Measurements from ENCODE around the gene TSACC.
"Not testable (repeated sequence)": the region's sequence is repeated elsewhere in the genome, so short reads cannot be mapped to it uniquely, and the experiment has no call there.

TSACC gene

DNA sequence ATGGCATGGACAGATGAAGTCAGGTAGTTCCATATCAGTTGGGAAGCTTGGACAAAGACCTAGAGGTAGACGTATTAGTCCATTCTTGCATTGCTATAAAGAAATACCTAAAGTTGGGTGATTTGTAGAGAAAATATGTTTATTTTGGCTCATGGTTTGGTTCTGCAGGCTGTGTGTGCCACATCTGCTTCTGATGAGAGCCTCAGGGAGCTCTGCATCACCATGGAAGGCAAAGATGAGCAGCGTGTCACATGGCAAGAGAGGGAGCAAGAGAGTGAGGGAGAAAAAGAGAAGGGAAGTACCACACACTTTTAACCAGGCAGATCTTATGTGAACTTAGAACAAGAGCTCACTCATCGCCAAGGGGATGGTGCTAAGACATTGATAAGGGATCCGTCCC, 9.0 kb downstream of the TSACC start:
- DNase-seq, result no peak

DNA sequence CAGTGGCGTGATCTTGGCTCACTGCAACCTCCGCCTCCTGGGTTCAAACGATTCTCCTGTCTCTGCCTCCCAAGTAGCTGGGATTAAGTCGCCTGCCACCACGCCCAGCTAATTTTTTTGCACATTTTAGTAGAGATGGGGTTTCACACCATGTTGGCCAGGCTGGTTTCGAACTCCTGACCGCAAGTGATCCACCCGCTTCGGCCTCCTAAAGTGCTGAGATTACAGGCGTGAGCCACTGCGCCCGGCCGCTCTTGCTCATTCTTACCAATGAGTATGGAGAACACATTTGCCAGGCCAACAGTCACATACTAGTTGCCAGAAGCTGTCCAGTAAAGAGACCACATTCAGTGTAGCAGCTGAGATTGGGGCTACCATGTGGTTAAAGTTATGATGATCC, 14.2 kb downstream of the TSACC start:
- not testable (repeated sequence) for DNase-seq

DNA sequence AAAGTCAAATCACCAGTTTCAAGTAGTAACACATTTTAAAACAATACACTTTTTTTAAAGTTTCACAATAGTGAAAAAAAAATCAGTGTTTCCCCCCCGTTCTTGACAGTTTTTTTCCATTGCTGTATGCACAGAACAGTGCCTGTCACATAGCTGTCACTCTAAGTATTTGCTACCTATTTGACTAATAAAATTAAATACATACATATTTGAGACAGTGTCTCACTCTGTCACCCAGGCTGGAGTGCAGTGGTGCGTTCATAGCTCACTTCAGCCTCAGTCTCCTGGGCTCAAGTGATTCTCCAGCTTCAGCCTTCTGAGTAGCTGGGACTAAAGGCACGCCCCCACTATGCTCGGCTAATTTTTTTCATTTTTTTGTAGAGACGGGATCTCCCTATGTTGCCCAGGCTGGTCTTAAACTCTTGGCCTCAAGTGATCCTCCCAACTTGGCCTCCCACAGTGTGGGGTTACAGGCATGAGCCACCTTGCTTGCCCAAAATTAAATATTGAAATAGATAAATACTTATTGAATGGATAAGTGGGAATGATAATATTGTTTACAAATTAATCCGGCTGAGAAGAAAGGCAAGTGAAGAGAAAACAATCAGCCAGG, 18.0 kb downstream of the TSACC start:
- no peak for DNase-seq

DNA sequence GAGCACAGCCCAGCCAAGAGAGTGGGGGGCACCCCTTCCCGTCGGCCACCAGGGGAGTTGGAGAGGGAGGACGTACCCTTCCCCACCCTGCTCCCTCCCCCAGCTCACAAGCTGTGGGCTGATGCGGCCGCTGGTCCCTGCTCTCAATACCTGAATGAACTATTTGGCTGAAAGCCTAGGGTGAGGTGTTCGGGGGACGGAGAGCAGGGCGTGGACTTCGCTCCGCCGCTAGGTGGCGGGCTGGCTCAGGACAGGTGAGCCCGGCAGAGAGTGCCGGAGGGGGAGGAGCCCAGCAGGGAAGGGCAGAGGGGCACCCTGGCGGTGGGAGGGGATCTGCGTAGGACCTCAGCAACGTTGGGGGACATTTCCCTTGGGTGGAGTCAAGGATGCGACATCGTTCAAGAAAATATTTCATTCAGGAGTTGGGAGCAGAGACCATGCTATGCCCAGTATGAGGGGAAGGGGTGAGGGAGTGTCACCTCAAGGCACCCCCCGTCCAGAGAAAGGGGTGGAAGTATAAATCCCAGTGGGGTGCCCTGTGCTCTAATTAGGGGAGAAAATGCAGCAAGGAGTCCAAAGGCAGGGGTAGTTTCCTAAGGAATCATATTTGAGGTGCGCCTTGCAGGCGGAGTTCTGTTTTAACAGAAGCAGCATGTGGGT, 18.7 kb downstream of the TSACC start:
- DNase-seq, result no peak

DNA sequence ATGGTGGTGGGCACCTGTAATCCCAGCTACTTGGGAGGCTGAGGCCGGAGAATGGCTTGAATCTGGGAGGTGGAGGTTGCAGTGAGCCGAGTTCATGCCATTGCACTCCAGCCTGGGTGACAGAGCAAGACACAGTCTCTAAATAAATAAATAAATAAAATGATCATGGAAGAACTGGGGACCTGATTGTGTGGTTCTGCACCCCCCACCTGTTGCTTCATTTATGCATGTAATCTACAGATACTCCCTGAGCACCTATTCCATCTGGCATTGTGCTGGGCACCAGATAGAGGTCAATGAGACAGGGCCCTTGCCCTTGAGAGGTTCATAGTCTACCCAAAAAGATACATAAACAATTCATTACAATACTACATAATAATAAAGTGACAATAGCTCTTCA, 19.7 kb downstream of the TSACC start:
- DNase-seq, result no peak

DNA sequence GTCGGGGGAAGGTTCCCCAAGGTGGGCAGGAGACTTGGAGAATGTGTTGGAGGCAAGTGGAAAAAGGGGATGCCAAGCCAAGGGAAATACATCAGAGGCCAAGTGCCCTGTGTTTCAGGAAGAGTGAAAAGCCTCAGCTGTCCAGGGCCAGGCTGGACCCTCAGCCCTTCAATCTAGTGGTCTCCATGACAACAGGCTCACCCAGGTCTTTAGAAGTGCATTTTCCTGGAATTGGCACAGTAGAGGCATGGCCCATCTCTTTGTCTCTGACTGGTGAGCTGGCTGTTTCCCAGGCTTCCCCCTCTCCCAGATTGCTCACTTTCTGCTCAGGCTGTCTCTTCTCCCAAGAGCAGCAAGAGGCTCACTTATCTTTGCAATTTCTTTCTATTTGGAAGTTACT, 20.3 kb downstream of the TSACC start:
- no peak for DNase-seq

DNA sequence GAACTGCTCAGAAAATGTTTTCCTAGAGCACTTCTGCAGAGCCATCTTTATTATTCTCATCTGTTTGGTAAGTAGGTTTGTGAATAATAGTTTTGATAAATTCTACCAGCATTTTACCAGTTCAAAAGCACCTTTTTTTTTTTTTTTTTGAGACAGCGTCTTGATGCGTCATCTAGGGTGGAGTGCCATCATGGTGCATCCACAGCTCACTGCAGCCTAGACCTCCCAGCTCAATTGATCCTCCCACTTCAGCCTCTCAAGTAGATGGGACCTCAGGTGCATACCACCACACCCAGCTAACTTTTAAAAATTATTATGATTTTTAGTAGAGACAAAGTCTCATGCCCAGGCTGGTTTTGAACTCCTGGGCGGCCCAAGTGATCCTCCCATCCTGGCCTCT, 20.9 kb downstream of the TSACC start:
- DNase-seq, result no peak

DNA sequence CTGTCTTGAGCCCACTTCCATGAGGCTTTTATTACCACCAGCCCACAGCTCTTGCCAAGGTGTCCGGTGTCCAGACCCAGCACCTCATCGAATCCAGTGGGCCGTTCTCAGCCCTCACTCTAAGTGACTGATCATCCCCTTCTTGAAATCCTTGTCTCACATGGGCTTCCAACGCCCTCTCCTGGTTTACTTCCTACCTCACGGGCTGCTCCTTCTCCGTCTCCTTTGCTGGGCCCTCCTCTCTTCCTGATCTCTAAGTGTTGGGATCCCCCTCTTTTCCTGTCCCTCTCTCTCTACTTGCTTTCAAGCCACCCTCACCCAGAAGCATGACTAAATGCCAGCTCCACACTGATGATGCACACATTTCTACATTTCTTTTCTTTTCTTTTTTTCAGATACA, 21.6 kb downstream of the TSACC start:
- DNase-seq, result no peak

DNA sequence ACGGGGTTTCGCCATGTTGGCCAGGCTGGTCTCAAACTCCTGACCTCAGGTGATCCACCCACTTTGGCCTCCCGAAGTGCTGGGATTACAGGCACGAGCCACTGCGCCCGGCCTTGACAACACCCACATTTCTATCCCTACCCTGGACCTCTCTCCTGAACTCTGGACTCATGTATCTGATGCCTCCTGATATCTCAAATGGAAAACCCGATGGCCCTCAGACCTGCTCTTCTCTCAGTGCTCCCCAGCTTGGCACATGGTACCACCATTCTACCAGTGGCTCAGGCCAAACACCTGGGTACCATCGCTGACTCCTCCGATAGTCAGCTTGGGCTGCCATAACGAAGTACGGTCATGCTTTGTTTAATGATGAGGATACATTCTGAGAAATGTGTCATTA, 22.2 kb downstream of the TSACC start:
- no peak for DNase-seq

DNA sequence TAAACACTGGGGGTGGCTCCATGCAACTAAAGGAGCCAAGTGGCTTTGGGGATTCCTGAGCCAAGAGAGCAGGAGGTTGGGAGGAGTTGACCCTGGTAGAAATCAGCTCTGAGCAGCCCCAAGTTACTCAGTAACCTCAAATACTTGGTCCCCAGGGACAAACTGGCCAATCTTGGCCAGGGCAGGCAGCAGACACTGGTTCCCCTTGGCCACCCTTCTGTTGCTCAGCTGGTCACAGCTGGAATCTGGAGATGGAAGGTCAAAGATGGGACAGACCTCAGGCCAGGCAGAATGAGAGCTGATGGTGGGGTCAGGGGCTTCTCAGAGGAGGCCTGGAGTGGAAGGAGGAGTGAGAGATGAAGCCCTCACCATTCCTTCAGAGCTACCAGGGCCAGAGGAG, 27.4 kb downstream of the TSACC start:
- no peak for DNase-seq

DNA sequence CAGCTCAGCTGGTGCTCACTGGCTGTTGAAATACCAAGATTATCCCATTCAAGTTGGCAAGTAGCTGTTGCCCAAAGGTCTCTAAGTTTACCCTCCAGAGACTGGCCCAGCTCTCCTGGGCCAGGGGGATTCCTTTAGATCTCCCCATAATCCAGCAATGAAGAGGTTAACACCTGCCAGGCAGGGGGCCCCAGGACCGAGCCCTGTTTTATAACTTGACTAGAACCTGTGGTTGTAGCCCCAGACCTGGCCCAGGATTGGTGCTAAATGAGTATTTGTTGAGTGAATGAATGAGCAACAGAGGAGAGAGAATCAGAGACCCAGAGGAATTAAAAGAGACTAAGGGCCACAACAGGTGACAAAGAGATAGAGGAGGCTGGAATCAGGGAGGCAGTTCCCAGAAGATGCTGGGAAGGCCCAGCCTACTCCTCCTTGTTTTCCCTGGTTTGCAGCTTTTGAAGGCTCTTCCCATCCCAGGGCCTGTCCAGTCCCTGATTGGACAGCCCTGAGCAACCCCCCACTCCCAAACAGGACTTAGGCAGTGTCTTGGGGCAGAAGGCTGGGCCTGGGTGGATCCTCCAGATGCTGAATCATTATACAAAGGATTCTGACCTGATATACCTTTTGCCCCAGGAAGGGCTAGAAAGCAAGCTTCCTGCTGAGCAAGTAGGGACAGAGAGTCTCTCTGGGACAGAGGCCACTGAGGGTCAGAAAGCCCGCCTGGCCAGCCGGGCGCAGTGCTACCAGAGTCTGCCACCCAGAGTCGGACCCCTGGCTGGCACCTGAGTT, 28.2 kb downstream of the TSACC start:
- no peak for DNase-seq

DNA sequence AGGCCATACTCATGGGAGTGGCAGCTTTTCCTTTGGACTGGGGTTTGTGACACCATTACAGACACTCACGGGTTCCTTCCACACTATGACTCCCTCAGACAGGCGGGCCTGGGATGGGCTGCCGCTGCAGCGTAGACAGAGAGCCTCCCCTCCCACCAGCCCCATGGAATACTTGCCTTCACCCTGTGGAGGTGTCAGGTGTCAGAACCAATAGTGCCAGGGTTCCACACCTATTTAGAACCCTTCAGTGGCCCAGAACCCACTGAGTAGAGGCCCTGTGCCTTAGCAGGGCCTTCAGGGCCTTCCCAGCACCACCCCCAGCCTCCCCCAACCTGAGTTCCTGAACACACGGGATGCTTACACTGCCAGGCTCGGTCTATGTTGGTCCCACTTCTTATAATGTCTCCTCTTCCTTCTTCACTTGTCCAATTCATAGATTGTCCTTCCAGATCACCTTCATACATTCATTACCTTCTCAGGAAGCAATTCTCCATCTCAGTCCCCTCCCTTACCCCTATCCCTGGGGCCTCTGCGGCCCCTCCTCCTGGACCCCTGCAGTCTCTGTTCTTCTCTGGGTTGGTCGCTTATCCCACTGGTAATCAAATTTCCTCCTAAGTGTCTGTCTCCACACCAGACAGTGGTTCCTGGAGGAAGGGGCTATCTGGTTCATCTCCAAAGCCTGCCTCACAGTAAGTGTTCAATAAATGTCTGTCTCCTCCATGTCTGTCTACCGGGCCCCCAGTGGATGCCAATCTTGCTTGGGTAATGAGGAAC, 29.2 kb downstream of the TSACC start:
- DNase-seq, result no peak

DNA sequence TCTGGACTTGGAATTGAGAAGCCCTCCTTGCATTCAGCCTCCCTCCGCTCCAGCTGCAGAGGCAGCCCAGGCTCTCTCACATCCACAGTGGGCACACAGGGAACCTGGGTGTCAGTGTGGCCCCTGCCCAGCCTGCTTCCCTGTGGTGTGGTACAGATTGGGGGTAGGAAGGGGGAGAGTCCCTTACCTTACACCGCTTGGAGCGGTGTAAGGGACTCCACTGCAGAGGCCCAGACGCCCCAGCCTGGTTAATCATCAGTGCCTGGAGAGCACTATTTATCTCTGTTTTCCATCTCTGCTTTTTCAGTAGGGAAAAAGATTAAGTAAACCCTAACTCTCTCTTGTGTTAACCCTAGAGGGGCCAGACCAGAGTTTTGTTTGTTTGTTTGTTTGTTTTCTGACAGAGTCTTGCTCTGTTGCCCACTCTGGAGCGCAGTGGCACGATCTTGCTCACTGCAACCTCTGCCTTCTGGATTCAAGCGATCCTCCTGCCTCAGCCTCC, 29.9 kb downstream of the TSACC start:
- DNase-seq, result no peak

DNA sequence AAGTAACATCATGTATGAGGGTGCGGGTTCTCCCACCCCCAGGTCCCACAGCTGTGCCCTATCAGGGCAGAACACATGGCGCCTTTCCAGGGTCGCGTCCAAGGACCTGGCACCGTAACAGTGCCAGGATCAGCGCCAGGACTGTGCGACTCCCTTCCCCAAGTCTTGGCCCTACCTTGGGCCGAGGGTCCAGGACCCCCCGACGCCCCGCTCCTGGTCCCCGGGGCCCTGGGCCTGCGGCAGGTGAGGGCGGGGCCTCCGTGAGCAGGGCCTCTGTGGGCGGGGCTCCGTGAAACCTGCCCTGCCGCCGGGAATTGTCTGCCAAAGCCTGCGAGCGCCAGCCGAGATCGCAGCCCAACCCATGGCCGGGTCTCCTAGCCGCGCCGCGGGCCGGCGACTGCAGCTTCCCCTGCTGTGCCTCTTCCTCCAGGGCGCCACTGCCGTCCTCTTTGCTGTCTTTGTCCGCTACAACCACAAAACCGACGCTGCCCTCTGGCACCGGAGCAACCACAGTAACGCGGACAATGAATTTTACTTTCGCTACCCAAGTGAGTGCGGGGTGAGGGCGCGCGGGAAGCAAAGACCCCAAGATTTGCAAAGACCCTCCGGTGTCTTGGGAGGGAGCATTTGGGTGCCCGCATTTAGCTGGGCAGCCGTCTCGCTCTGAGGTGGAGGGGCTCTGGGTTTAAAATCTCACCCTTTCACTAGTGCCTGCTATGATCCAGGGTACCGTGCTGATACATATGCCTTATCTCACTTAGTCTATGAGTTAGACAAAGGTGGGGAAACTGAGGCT, 30.8 kb downstream of the TSACC start, which contains the start of gene RHBG:
RHBG (plus strand) TSS at position 323 of the 796 bp plus-strand sequence; CDS start at position 362, 39 bp downstream.
- DNase-seq, result no peak

DNA sequence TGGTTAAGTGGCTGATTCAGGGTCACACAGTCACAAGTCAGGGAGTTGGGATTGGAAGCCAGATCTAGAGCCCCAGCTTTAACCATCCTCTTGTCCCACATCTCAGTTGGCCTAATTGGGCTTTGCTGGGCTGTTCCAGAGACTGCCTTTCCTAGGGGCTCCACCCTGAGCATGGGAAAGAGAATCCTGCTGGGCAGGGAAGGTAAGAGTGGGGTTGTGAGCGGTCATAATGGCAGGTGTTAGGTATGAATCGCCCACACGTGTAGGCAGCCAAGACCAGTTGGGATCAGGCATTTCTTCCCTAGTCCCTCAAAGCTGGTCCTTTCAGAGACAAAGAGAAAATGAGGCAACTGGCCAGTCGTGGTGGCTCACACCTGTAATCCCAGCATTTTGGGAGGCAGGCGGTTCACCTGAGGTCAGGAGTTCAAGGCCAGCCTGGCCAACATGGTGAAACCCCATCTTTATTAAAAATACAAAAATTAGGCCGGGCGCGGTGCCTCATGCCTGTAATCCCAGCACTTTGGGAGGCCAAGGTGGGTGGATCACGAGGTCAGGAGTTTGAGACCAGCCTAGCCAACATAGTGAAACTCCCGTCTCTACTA, 31.5 kb downstream of the TSACC start:
- not testable (repeated sequence) for DNase-seq

DNA sequence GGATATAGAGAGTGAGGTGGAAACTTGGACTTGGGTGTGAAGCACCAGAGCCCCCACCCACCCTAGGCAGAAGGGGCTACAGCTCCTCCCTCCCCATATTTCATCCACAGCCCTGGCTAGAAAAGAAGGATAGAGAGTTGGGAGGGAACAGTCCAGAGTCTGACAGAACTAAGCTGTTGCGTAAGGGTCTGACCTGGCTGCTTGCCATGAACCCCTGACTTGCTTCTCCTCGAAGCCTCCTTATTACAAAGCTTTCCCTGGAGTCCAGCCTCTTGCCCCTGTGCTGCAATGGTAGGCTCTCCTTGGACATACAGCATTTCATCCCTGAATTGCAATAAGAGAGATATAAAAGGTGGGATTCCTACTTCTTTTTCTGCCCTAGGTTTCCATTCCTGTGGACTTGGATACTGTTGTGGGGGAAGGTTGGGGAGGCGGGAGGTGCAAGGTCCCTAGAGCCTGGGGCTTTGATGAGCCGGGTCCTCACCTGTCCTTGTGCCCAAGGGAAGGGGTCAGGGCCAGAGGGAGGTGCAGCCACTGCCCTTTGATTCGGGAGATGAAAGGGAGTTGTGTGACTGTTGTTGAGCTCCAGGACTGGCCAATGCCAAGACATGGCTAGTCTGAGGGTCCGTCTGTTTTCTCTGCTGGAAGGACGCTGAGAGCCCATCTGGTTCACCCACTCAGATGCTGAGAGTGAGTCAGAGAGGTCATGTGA, 33.4 kb downstream of the TSACC start:
- no peak for DNase-seq

DNA sequence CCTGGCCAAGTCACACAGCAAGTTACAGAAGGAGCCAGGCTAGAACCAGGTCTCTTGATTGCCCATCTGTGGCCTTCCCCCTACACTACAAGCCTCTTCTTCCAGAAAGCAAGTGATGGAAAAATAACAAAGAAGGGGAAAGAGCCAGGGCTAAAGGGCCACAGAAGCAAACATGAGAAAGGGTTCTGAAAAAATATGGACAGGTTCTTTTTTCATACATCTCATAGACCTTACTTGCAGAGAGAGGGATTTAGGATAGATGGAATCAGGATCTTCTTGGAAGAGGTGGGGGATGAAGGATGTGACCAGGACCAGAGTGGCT, 33.9 kb downstream of the TSACC start:
- no peak for DNase-seq

DNA sequence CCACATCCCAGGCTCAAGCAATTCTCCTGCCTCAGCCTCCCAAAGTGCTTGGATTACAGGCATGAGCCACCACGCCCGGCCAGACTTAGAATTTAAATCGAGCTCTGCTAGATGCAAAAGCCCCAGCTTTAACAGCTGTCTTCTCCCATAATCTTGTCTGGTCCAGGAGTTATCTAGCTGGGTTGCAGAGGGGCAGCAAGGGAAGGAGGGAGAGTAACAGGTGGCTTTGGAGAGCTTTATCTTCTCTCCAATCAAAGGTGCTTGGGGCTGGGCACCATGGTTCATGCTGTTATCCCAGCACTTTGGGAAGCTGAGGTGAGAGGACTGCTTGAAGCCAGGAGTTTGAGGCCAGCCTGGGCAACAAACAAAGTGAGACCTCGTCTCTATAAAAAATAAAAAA, 34.5 kb downstream of the TSACC start:
- DNase-seq, result no peak

DNA sequence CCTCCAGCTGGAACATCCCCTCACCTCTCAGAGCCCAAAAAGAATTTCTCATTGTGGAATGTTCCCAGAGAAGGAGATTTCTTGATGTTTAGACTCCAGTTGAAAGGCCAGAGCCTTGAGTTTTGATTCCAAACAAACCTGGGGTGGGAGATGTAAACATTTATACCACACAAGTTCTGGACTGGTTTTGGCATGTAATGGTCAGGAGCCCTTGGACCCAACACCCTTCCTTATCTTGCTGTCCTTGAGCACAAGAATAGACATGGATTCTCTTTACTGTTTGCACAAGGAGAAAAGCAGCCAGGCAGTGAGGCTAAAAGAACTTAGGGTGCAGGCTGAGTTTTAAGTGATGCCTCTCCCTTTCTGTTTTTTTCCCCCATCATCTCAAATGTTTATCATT, 35.2 kb downstream of the TSACC start:
- DNase-seq, result no peak

DNA sequence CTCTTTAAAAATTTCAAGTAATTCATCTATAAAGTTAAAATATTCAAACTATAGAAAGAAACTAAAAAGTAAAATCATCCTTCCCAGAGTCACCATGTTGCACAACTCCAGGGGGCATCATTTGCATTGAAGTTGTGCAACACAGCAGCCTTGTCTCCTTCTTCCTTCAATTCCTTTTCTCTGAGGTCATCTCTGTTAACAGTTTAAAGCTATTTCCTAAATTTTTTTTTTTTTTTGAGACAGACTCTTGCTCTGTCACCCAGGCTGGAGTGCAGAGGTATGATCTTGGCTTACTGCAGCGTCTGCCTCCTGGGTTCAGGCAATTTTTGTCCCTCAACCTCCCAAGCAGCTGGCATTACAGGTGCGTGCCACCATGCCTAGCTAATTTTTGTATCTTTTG, 37.8 kb downstream of the TSACC start:
- DNase-seq, result no peak
